Mesothelial cell of epicardium (in vitro differentiated cells): ENCODE measurements around the gene GINS2. TPM values are rescaled to one million over a fixed set of nuclear protein-coding genes. Genes with fewer than 3 reads are reported as not detected.

Source experiments
- DNase-seq, 2 experiments: peaks; one replicate each; pipeline ENCODE4 v3.0.0; 2021; ENCODE audit warnings: low spot score in 2 of 2; ENCODE audit not compliant: unreplicated experiment in 2 of 2
- H3K27ac Mint-ChIP-seq: 2 replicates; pipeline ENCODE4 v1.8.0; 2021; ENCODE audit warnings: mixed read lengths
- H3K27me3 Mint-ChIP-seq: 2 replicates; pipeline ENCODE4 v1.8.0; 2021; ENCODE audit warnings: low read depth, mixed read lengths
- H3K36me3 Mint-ChIP-seq: 2 replicates; pipeline ENCODE4 v1.8.0; 2021; ENCODE audit warnings: mixed read lengths
- H3K4me1 Mint-ChIP-seq: 2 replicates; pipeline ENCODE4 v1.8.0; 2021; ENCODE audit warnings: mixed read lengths
- H3K4me3 Mint-ChIP-seq: 2 replicates; pipeline ENCODE4 v1.8.0; 2021; ENCODE audit warnings: mild to moderate bottlenecking, moderate library complexity, mixed read lengths
- H3K9me3 Mint-ChIP-seq: 2 replicates; pipeline ENCODE4 v1.8.0; 2021; ENCODE audit warnings: mixed read lengths
- CTCF ChIP-seq: fragments of 200-600 bp; sonication (generic); IDR thresholded peaks from one replicate; pipeline ENCODE4 v1.5.0; 2021; ENCODE audit warnings: antibody characterized with exemption; ENCODE audit not compliant: unreplicated experiment
- total RNA-seq: library from RNA; stranded (reverse); gene quantifications from 3 replicates; pipeline ENCODE4 v1.2.1, GENCODE V29; 2021

Gene GINS2
- total RNA-seq, 1 donor from 2014 or later, result 14.8 TPM

- peaks cover 17% of the 10 kb centered on the region for H3K4me1 Mint-ChIP-seq
- TF ChIP-seq CTCF, result no peak
- DNase-seq, result no peak
- H3K9me3 Mint-ChIP-seq, result no peaks in the 10 kb centered on the region
- no peak overlapping the region for H3K4me3 Mint-ChIP-seq
- H3K27me3 Mint-ChIP-seq, result no peaks in the 10 kb centered on the region
- peaks cover 5% of the 10 kb centered on the region for H3K36me3 Mint-ChIP-seq
- no peak overlapping the region for H3K27ac Mint-ChIP-seq
Observed at GRCh38 chr16:85646358-85646907, 42.3 kb downstream of the GINS2 start.

GRCh38 chr16:85645021-85645589 is 43.6 kb downstream of the GINS2 start:
- Mint-ChIP-seq H3K4me3 (no peak overlapping the region), H3K27me3 (no peaks in the 10 kb centered on the region), H3K4me1 (peaks cover 17% of the 10 kb centered on the region), H3K27ac (no peak overlapping the region), H3K36me3 (peaks cover 5% of the 10 kb centered on the region), H3K9me3 (no peaks in the 10 kb centered on the region)
- TF ChIP-seq CTCF, result no peak
- DNase-seq, result no peak

- no peak for TF ChIP-seq CTCF
- Mint-ChIP-seq H3K4me3 (no peak overlapping the region), H3K9me3 (no peaks in the 10 kb centered on the region), H3K27me3 (no peaks in the 10 kb centered on the region), H3K36me3 (peaks cover 5% of the 10 kb centered on the region), H3K4me1 (peaks cover 17% of the 10 kb centered on the region), H3K27ac (peak overlapping the region; percentile 55)
- DNase-seq, result no peak
Observed at GRCh38 chr16:85644093-85644712, 44.6 kb downstream of the GINS2 start.

- no peaks in the 10 kb centered on the region for H3K36me3 Mint-ChIP-seq
- H3K4me3 Mint-ChIP-seq, result no peak overlapping the region
- H3K4me1 Mint-ChIP-seq, result peaks cover 13% of the 10 kb centered on the region
- DNase-seq, result no peak
- no peaks in the 10 kb centered on the region for H3K9me3 Mint-ChIP-seq
- H3K27me3 Mint-ChIP-seq, result no peaks in the 10 kb centered on the region
- no peak overlapping the region for H3K27ac Mint-ChIP-seq
- TF ChIP-seq CTCF, result no peak
Observed at GRCh38 chr16:85643631-85644030, 45.1 kb downstream of the GINS2 start.

GRCh38 chr16:85642762-85643358 is 45.9 kb downstream of the GINS2 start:
- DNase-seq, result no peak
- Mint-ChIP-seq H3K9me3 (no peaks in the 10 kb centered on the region), H3K27me3 (no peaks in the 10 kb centered on the region), H3K4me3 (no peak overlapping the region), H3K27ac (no peak overlapping the region), H3K36me3 (no peaks in the 10 kb centered on the region), H3K4me1 (peaks cover 13% of the 10 kb centered on the region)
- TF ChIP-seq CTCF, result no peak
